Measurements from ENCODE around the gene SPIRE2.
A peak's percentile ranks its signal among the peaks of the same experiment; 100 is the strongest.
"Not testable (repeated sequence)": the region's sequence is repeated elsewhere in the genome, so short reads cannot be mapped to it uniquely, and the experiment has no call there.

SPIRE2 gene

GRCh38 chr16:89873109-89873971 lies 45.1 kb downstream of the SPIRE2 start, which contains the start of gene TCF25:
Gene TCF25 (plus strand): TSS chr16:89873592. CDS start chr16:89873668, 76 bp downstream.
- Histone ChIP-seq H3K18ac (ENCODE audit: low read length) (peak within 1 kb of the TSS; percentile 98), H2BK120ac (ENCODE audit: insufficient read depth, low read length, poor library complexity) (peak within 1 kb of the TSS; percentile 92), H2BK12ac (ENCODE audit: low read length) (no peak within 1 kb of the TSS), H3K9ac (ENCODE audit: low read length) (peak within 1 kb of the TSS; percentile 95), H3K79me1 (ENCODE audit: low read length) (peaks cover 11% of the 10 kb centered on the region), H3K27ac (ENCODE audit: low read depth, low read length) (peak within 1 kb of the TSS; percentile 97), H3K23ac (ENCODE audit: low read length) (no peak within 1 kb of the TSS), H3K27me3 (ENCODE audit: insufficient read depth, low read length) (no peaks in the 10 kb centered on the region), H3K4me3 (ENCODE audit: low read depth, low read length) (peak within 1 kb of the TSS; percentile 86), H2AFZ (ENCODE audit: insufficient read depth, low read length, poor library complexity) (peak within 1 kb of the TSS; percentile 87), H3K9me3 (ENCODE audit: insufficient read depth, low read depth, low read length) (peaks cover 2% of the 10 kb centered on the region), H3K79me2 (ENCODE audit: control insufficient read depth, insufficient read depth, low read length, poor library complexity) (peaks cover 14% of the 10 kb centered on the region), H3K4me1 (ENCODE audit: control insufficient read depth in 1 of 2, insufficient read depth in 2 of 2, low read length in 2 of 2) (peaks cover 4 to 10% of the 10 kb centered on the region in 2 experiments), H2BK5ac (ENCODE audit: low read depth, low read length, poor library complexity) (peak within 1 kb of the TSS; percentile 94), H3K14ac (ENCODE audit: low read length) (peak within 1 kb of the TSS; percentile 97), H3K4me2 (ENCODE audit: low read length) (peak within 1 kb of the TSS; percentile 76), H3K36me3 (ENCODE audit: control insufficient read depth in 1 of 2, insufficient read depth in 2 of 2, low read length in 2 of 2) (peaks cover 15 to 19% of the 10 kb centered on the region in 2 experiments), H4K8ac (ENCODE audit: low read depth, low read length) (peak within 1 kb of the TSS; percentile 98), H4K91ac (ENCODE audit: low read depth, low read length) (peak within 1 kb of the TSS; percentile 97), H2AK5ac (ENCODE audit: low read length) (peak within 1 kb of the TSS; percentile 87), H4K12ac (ENCODE audit: low read depth, low read length) (peak within 1 kb of the TSS; percentile 96), H3K4ac (ENCODE audit: low read depth, low read length) (peak within 1 kb of the TSS; percentile 92)
- WGBS (ENCODE audit: extremely low coverage, insufficient coverage, insufficient read length): no CpG with 5 or more reads among the region's 104 CpGs
- peak; percentile 88 to 91 for DNase-seq

DNA sequence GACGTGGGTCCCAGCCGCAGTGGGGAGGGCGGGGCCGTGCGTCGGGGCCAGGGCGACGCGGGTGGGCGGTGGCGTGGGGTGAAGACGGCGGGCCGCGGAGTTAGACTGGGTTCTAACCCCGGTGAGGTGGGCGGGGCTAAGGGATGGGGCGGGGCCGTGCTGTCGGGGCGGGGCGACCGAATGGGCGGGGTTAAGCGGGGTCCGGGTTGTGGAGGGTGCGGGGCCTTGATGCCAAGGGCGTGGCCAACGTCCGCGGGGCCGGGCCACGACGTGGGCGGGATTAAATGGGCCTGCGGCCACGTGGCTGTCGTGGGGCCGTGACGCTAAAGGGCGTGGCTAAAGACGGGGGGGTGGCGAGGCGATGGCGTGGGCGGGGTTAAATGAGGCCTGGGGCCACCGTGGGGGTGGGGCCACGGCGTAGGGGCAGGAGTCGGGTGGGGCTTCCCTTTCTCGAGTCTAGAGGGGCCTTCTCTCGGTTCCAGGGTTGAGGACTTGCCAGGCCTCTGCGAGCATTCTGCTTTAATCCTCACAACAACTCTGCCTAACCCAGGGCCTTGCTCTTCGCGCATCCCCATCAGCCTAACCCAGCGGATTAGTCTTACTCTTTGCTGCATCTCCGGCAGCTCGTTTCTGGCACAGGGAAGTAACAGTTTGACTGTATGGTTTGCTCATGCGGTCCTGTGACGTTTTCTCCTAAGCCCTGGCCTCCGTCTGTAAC lies 45.9 kb downstream of the SPIRE2 start:
- H4K91ac ChIP-seq (ENCODE audit: low read depth, low read length): peak overlapping the region; percentile 97
- peaks cover 14% of the 10 kb centered on the region for H3K79me2 ChIP-seq (ENCODE audit: control insufficient read depth, insufficient read depth, low read length, poor library complexity)
- peaks cover 4 to 10% of the 10 kb centered on the region in 2 experiments for H3K4me1 ChIP-seq (ENCODE audit: control insufficient read depth in 1 of 2, insufficient read depth in 2 of 2, low read length in 2 of 2)
- DNase-seq: peak; percentile 91 to 97
- peaks cover 2% of the 10 kb centered on the region for H3K9me3 ChIP-seq (ENCODE audit: insufficient read depth, low read depth, low read length)
- peaks cover 23 to 24% of the 10 kb centered on the region in 2 experiments for H3K36me3 ChIP-seq (ENCODE audit: control insufficient read depth in 1 of 2, insufficient read depth in 2 of 2, low read length in 2 of 2)
- no peak overlapping the region for H2BK12ac ChIP-seq (ENCODE audit: low read length)
- H3K4me2 ChIP-seq (ENCODE audit: low read length): peak overlapping the region; percentile 58
- no peak overlapping the region for H3K23ac ChIP-seq (ENCODE audit: low read length)
- peak overlapping the region; percentile 89 for H3K14ac ChIP-seq (ENCODE audit: low read length)
- H3K18ac ChIP-seq (ENCODE audit: low read length): peak overlapping the region; percentile 94
- H3K4me3 ChIP-seq (ENCODE audit: low read depth, low read length): peak overlapping the region; percentile 84
- H3K9ac ChIP-seq (ENCODE audit: low read length): no peak overlapping the region
- peak overlapping the region; percentile 14 for H4K12ac ChIP-seq (ENCODE audit: low read depth, low read length)
- H2AK5ac ChIP-seq (ENCODE audit: low read length): peak overlapping the region; percentile 4
- H2BK120ac ChIP-seq (ENCODE audit: insufficient read depth, low read length, poor library complexity): peak overlapping the region; percentile 4
- H4K8ac ChIP-seq (ENCODE audit: low read depth, low read length): no peak overlapping the region
- H3K79me1 ChIP-seq (ENCODE audit: low read length): peaks cover 11% of the 10 kb centered on the region
- H3K27ac ChIP-seq (ENCODE audit: low read depth, low read length): peak overlapping the region; percentile 97
- peak overlapping the region; percentile 89 for H3K4ac ChIP-seq (ENCODE audit: low read depth, low read length)
- no peaks in the 10 kb centered on the region for H3K27me3 ChIP-seq (ENCODE audit: insufficient read depth, low read length)
- no peak overlapping the region for H2BK5ac ChIP-seq (ENCODE audit: low read depth, low read length, poor library complexity)
- no CpG with 5 or more reads among the region's 61 CpGs for WGBS (ENCODE audit: extremely low coverage, insufficient coverage, insufficient read length)
- peak overlapping the region; percentile 17 for H2AFZ ChIP-seq (ENCODE audit: insufficient read depth, low read length, poor library complexity)

DNA sequence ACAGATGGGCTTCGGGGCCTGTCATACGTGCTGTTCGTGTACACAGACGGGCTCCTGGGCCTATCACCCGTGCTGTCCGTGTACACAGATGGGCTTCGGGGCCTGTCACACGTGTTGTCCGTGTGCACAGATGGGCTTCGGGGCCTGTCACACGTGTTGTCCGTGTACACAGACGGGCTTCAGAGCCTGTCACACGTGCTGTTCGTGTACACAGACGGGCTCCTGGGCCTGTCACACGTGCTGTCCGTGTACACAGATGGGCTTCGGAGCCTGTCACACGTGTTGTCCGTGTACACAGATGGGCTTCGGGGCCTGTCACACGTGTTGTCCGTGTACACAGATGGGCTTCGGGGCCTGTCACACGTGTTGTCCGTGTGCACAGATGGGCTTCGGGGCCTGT lies 50.8 kb downstream of the SPIRE2 start:
- not testable (repeated sequence) for H3K27ac ChIP-seq (ENCODE audit: low read depth, low read length); H2BK12ac ChIP-seq (ENCODE audit: low read length); H4K12ac ChIP-seq (ENCODE audit: low read depth, low read length); H3K79me1 ChIP-seq (ENCODE audit: low read length); H2AFZ ChIP-seq (ENCODE audit: insufficient read depth, low read length, poor library complexity); H3K23ac ChIP-seq (ENCODE audit: low read length); H3K27me3 ChIP-seq (ENCODE audit: insufficient read depth, low read length); H2AK5ac ChIP-seq (ENCODE audit: low read length); H3K4me3 ChIP-seq (ENCODE audit: low read depth, low read length); H3K14ac ChIP-seq (ENCODE audit: low read length); H3K79me2 ChIP-seq (ENCODE audit: control insufficient read depth, insufficient read depth, low read length, poor library complexity); H3K4me1 ChIP-seq (ENCODE audit: control insufficient read depth in 1 of 2, insufficient read depth in 2 of 2, low read length in 2 of 2); H3K9ac ChIP-seq (ENCODE audit: low read length); H2BK5ac ChIP-seq (ENCODE audit: low read depth, low read length, poor library complexity); H3K4me2 ChIP-seq (ENCODE audit: low read length); H2BK120ac ChIP-seq (ENCODE audit: insufficient read depth, low read length, poor library complexity); H4K8ac ChIP-seq (ENCODE audit: low read depth, low read length); H4K91ac ChIP-seq (ENCODE audit: low read depth, low read length); H3K18ac ChIP-seq (ENCODE audit: low read length); DNase-seq; H3K9me3 ChIP-seq (ENCODE audit: insufficient read depth, low read depth, low read length); H3K4ac ChIP-seq (ENCODE audit: low read depth, low read length)
- peaks cover 47 to 48% of the 10 kb centered on the region in 2 experiments for H3K36me3 ChIP-seq (ENCODE audit: control insufficient read depth in 1 of 2, insufficient read depth in 2 of 2, low read length in 2 of 2)
- no CpG with 5 or more reads among the region's 28 CpGs for WGBS (ENCODE audit: extremely low coverage, insufficient coverage, insufficient read length)

DNA sequence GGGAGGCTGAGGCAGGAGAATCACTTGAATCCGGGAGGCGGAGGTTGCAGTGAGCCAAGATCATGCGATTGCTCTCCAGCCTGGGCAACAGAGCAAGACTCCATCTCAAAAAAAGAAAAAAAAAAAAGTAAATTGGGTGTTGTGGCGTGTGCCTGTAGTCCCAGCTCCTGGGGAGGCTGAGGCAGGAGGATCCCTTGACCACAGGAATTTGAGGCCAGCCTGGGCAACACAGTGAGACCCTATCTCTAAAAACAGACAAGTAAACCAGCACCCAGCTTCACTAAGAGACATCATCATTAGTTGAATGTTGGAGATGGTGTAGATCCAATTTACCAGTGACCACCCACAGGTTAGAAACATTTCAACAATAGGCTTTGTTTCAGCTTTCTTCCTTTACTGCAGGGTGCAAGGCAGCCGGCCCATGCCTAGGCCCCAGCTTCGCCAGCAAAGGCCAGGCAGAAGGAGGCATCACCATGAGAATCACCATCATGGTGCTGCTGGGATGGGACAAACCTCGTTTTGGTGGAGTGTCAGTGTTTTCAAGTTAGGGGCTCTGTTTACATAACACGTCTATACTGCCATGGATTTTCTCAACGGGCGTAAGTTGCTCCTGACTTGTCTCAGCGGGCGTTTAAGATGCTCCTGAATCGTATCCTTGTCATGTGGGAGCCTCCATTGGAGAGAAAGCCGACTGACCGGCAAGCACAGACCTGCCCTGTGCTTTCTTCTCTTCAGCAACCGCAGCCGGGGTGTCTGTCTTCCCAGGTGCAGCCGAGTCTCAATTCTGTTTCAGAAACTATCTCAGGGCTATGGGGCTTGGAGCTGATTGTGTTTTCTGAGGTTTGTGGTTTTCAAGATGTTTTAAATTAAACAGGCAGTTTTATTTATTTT lies 52.4 kb downstream of the SPIRE2 start:
- peaks cover 2% of the 10 kb centered on the region for H3K79me2 ChIP-seq (ENCODE audit: control insufficient read depth, insufficient read depth, low read length, poor library complexity)
- H2BK5ac ChIP-seq (ENCODE audit: low read depth, low read length, poor library complexity): no peak overlapping the region
- H3K4me1 ChIP-seq (ENCODE audit: control insufficient read depth in 1 of 2, insufficient read depth in 2 of 2, low read length in 2 of 2): peaks cover 0 to 6% of the 10 kb centered on the region in 2 experiments
- H2AK5ac ChIP-seq (ENCODE audit: low read length): no peak overlapping the region
- H3K14ac ChIP-seq (ENCODE audit: low read length): no peak overlapping the region
- no peak overlapping the region for H3K27ac ChIP-seq (ENCODE audit: low read depth, low read length)
- no peak overlapping the region for H4K8ac ChIP-seq (ENCODE audit: low read depth, low read length)
- H3K79me1 ChIP-seq (ENCODE audit: low read length): no peaks in the 10 kb centered on the region
- no peak overlapping the region for H3K23ac ChIP-seq (ENCODE audit: low read length)
- H3K4me3 ChIP-seq (ENCODE audit: low read depth, low read length): no peak overlapping the region
- H2BK120ac ChIP-seq (ENCODE audit: insufficient read depth, low read length, poor library complexity): no peak overlapping the region
- no peak overlapping the region for H2BK12ac ChIP-seq (ENCODE audit: low read length)
- H3K4ac ChIP-seq (ENCODE audit: low read depth, low read length): no peak overlapping the region
- no peak overlapping the region for H3K4me2 ChIP-seq (ENCODE audit: low read length)
- WGBS (ENCODE audit: extremely low coverage, insufficient coverage, insufficient read length): no CpG with 5 or more reads among the region's 18 CpGs
- H4K91ac ChIP-seq (ENCODE audit: low read depth, low read length): no peak overlapping the region
- no peak for DNase-seq
- H3K9ac ChIP-seq (ENCODE audit: low read length): peak overlapping the region; percentile 35
- H3K27me3 ChIP-seq (ENCODE audit: insufficient read depth, low read length): no peaks in the 10 kb centered on the region
- no peak overlapping the region for H3K18ac ChIP-seq (ENCODE audit: low read length)
- H3K9me3 ChIP-seq (ENCODE audit: insufficient read depth, low read depth, low read length): no peaks in the 10 kb centered on the region
- H4K12ac ChIP-seq (ENCODE audit: low read depth, low read length): no peak overlapping the region
- H3K36me3 ChIP-seq (ENCODE audit: control insufficient read depth in 1 of 2, insufficient read depth in 2 of 2, low read length in 2 of 2): peaks cover 55 to 59% of the 10 kb centered on the region in 2 experiments
- H2AFZ ChIP-seq (ENCODE audit: insufficient read depth, low read length, poor library complexity): no peak overlapping the region
